Uterus (tissue), 4 donors: Measurements from ENCODE around the gene BIRC3. TPM values are rescaled to one million over a fixed set of nuclear protein-coding genes. Genes with fewer than 3 reads are reported as not detected.

ENCODE experiments used
- DNase-seq, 2 donors: peaks; one replicate each; pipeline ENCODE4 v3.0.0-alpha.2; 2019 to 2020
- H3K27ac ChIP-seq, 2 donors: fragments of 200-600 bp; sonication (generic); 1 replicate in 1 of 2; 2 replicates in 1 of 2; pipeline ENCODE4 v1.5.1; 2016 to 2018
- H3K27me3 ChIP-seq, 2 donors: fragments of 200-600 bp; sonication (generic); one replicate each; pipeline ENCODE4 v1.5.1; 2018 to 2019; ENCODE audit warnings: control low read depth in 1 of 2
- H3K36me3 ChIP-seq, 2 donors: fragments of 200-600 bp; sonication (generic); one replicate each; pipeline ENCODE4 v1.5.1; 2019; ENCODE audit warnings: control low read depth in 1 of 2
- H3K4me1 ChIP-seq, 2 donors: fragments of 200-600 bp; sonication (generic); one replicate each; pipeline ENCODE4 v1.5.1; 2018 to 2019; ENCODE audit warnings: control low read depth in 1 of 2
- H3K4me3 ChIP-seq, 2 donors: fragments of 200-600 bp; sonication (generic); 1 replicate in 1 of 2; 2 replicates in 1 of 2; pipeline ENCODE4 v1.5.1; 2018 to 2019; ENCODE audit warnings: mild to moderate bottlenecking in 1 of 2
- H3K9me3 ChIP-seq, 2 donors: fragments of 200-600 bp; sonication (generic); one replicate each; pipeline ENCODE4 v1.5.1; 2019; ENCODE audit warnings: control low read depth in 1 of 2
- POLR2A ChIP-seq, 2 donors: fragments of 450-650 bp; IDR thresholded peaks; one replicate each; pipeline ENCODE4 v1.6.1; 2016; ENCODE audit warnings: antibody characterized with exemption in 2 of 2, mild to moderate bottlenecking in 1 of 2, moderate library complexity in 1 of 2
- intact Hi-C: fragments of 100-400 bp; cut with DNase I; formaldehyde crosslinking; loops from one replicate; pipeline ENCODE4 v1.15.1; 2023; ENCODE audit warnings: low total_unique reads
- total RNA-seq, 4 donors: library from RNA; depleted of rRNA in 3 of 4; stranded (reverse); fragments of >200 nt in 3 of 4; gene quantifications; one replicate each; pipeline versions ENCODE4 v1.1.0 to v1.2.4, GENCODE V29; 2014 to 2023
- TF ChIP-seq, protein P1 (sequence below), 4 experiments: fragments of 200-600 bp in 2 of 4; fragments of 450-650 bp in 2 of 4; sonication (generic) in 2 of 4; IDR thresholded peaks; one replicate each; pipeline ENCODE4 v1.5.1; 2016 to 2019; ENCODE audit warnings: antibody characterized with exemption in 4 of 4, mild to moderate bottlenecking in 2 of 4, moderate library complexity in 1 of 4
- donor health status: DM: yes; HTN: yes; CAD: no.

The BIRC3 gene
- total RNA-seq, 4 donors from 2014 or later = 1.5 to 102 (median 8.7) TPM

DNA sequence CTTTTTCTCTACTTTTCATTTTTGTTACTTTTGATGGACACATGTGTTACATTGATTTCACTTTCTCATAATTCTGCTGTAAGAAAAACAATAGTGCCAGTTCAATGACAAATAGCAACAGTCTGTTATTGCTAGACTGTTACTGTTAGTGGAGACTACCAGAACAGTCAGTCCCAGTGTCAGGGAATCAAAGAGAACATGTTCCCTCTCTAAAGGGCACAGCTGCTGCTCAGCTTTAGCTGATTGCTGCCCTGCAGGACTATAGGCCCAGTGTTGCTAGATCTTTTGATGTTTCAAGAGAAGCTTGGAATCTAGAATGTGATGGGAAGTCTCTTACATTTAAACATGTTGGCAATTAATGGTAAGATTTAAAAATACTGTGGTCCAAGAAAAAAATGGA, 3.4 kb downstream of the BIRC3 start:
- DNase-seq = no peak
- H3K36me3 ChIP-seq = no peaks in the 10 kb centered on the region
- H3K4me3 ChIP-seq = no peak overlapping the region
- H3K27me3 ChIP-seq = no peaks in the 10 kb centered on the region
- intact Hi-C loops = no loop called here
- H3K9me3 ChIP-seq = no peaks in the 10 kb centered on the region
- no peaks in the 10 kb centered on the region for H3K4me1 ChIP-seq
- H3K27ac ChIP-seq = peak overlapping the region in 1 of 2 donors; percentile 46
- TF ChIP-seq, protein P1, sequence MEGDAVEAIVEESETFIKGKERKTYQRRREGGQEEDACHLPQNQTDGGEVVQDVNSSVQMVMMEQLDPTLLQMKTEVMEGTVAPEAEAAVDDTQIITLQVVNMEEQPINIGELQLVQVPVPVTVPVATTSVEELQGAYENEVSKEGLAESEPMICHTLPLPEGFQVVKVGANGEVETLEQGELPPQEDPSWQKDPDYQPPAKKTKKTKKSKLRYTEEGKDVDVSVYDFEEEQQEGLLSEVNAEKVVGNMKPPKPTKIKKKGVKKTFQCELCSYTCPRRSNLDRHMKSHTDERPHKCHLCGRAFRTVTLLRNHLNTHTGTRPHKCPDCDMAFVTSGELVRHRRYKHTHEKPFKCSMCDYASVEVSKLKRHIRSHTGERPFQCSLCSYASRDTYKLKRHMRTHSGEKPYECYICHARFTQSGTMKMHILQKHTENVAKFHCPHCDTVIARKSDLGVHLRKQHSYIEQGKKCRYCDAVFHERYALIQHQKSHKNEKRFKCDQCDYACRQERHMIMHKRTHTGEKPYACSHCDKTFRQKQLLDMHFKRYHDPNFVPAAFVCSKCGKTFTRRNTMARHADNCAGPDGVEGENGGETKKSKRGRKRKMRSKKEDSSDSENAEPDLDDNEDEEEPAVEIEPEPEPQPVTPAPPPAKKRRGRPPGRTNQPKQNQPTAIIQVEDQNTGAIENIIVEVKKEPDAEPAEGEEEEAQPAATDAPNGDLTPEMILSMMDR (IDR thresholded peaks at IDR 0.05) = no peak
- TF ChIP-seq POLR2A (IDR thresholded peaks at IDR 0.05) = no peak

DNA sequence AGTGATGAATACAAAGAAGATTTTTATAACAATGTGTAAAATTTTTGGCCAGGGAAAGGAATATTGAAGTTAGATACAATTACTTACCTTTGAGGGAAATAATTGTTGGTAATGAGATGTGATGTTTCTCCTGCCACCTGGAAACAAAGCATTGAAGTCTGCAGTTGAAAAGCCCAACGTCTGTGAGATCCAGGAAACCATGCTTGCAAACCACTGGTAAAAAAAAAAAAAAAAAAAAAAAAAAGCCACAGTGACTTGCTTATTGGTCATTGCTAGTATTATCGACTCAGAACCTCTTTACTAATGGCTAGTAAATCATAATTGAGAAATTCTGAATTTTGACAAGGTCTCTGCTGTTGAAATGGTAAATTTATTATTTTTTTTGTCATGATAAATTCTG, 5.3 kb downstream of the BIRC3 start:
- Histone ChIP-seq H3K4me1 (no peaks in the 10 kb centered on the region), H3K27ac (no peak overlapping the region), H3K36me3 (no peaks in the 10 kb centered on the region), H3K9me3 (no peaks in the 10 kb centered on the region), H3K4me3 (no peak overlapping the region), H3K27me3 (no peaks in the 10 kb centered on the region)
- DNase-seq = no peak
- intact Hi-C loops = no loop called here
- TF ChIP-seq, protein P1 (IDR thresholded peaks at IDR 0.05) = no peak
- TF ChIP-seq POLR2A (IDR thresholded peaks at IDR 0.05) = no peak

DNA sequence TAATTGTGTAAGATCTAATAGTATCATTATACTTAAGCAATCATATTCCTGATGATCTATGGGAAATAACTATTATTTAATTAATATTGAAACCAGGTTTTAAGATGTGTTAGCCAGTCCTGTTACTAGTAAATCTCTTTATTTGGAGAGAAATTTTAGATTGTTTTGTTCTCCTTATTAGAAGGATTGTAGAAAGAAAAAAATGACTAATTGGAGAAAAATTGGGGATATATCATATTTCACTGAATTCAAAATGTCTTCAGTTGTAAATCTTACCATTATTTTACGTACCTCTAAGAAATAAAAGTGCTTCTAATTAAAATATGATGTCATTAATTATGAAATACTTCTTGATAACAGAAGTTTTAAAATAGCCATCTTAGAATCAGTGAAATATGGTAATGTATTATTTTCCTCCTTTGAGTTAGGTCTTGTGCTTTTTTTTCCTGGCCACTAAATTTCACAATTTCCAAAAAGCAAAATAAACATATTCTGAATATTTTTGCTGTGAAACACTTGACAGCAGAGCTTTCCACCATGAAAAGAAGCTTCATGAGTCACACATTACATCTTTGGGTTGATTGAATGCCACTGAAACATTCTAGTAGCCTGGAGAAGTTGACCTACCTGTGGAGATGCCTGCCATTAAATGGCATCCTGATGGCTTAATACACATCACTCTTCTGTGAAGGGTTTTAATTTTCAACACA, 6.4 kb downstream of the BIRC3 start:
- H3K36me3 ChIP-seq = no peaks in the 10 kb centered on the region
- H3K4me3 ChIP-seq = no peak overlapping the region
- no peaks in the 10 kb centered on the region for H3K4me1 ChIP-seq
- no peaks in the 10 kb centered on the region for H3K27me3 ChIP-seq
- no peak for TF ChIP-seq POLR2A (IDR thresholded peaks at IDR 0.05)
- TF ChIP-seq, protein P1 (IDR thresholded peaks at IDR 0.05) = no peak
- H3K27ac ChIP-seq = peak overlapping the region in 1 of 2 donors; percentile 23
- intact Hi-C loops = no loop called here
- DNase-seq = no peak
- no peaks in the 10 kb centered on the region for H3K9me3 ChIP-seq

DNA sequence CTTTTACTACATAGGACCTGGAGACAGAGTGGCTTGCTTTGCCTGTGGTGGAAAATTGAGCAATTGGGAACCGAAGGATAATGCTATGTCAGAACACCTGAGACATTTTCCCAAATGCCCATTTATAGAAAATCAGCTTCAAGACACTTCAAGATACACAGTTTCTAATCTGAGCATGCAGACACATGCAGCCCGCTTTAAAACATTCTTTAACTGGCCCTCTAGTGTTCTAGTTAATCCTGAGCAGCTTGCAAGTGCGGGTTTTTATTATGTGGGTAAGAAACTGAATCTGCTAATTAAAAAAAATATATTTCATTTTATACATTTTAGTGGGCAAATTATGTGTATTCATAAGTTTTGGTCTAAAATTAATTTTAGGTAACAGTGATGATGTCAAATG, 7.8 kb downstream of the BIRC3 start:
- DNase-seq = no peak
- Histone ChIP-seq H3K27me3 (no peaks in the 10 kb centered on the region), H3K27ac (no peak overlapping the region), H3K4me3 (no peak overlapping the region), H3K9me3 (no peaks in the 10 kb centered on the region), H3K4me1 (no peaks in the 10 kb centered on the region), H3K36me3 (no peaks in the 10 kb centered on the region)
- no peak for TF ChIP-seq POLR2A (IDR thresholded peaks at IDR 0.05)
- intact Hi-C loops = no loop called here

DNA sequence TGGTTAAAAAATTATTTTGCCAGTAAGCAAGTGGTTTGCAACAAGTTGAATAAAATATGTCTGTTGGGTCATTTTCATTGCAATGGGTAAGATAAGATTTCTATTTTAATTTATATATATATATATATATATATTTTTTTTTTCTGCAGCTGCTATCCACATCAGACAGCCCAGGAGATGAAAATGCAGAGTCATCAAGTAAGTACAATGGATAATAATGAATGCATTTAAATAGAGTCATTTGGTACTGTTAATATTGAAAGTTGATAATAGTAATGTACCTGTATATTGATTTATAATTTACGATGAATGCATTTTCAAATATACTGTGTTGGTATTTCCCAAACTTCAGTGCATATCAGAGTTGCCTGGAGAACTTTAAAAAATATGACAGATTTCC, 11.5 kb downstream of the BIRC3 start:
- no peaks in the 10 kb centered on the region for H3K9me3 ChIP-seq
- no peak for TF ChIP-seq POLR2A (IDR thresholded peaks at IDR 0.05)
- TF ChIP-seq, protein P1 (IDR thresholded peaks at IDR 0.05) = no peak
- DNase-seq = no peak
- H3K27me3 ChIP-seq = no peaks in the 10 kb centered on the region
- intact Hi-C loops = no loop called here
- H3K27ac ChIP-seq = no peak overlapping the region
- H3K4me1 ChIP-seq = no peaks in the 10 kb centered on the region
- H3K36me3 ChIP-seq = no peaks in the 10 kb centered on the region
- no peak overlapping the region for H3K4me3 ChIP-seq
